Vagina (tissue), 2 donors: ENCODE data around the gene TMX2. TPM values are rescaled to one million over a fixed set of nuclear protein-coding genes. Genes with fewer than 3 reads are reported as not detected.

Source experiments
- DNase-seq, 2 donors: peaks; one replicate each; pipeline ENCODE4 v3.0.0-alpha.2; 2017; ENCODE audit errors: extremely low spot score in 2 of 2
- H3K27ac ChIP-seq: fragments of 200-600 bp; sonication (generic); one replicate; pipeline ENCODE4 v1.5.1; 2019
- H3K27me3 ChIP-seq: fragments of 200-600 bp; sonication (generic); one replicate; pipeline ENCODE4 v1.5.1; 2019
- H3K36me3 ChIP-seq, 2 donors: fragments of 200-600 bp; sonication (generic); one replicate each; pipeline ENCODE4 v1.5.1; 2017 to 2019
- H3K4me1 ChIP-seq: fragments of 200-600 bp; sonication (generic); one replicate; pipeline ENCODE4 v1.5.1; 2019
- H3K4me3 ChIP-seq, 2 donors: fragments of 200-600 bp; sonication (generic); 1 replicate in 1 of 2; 2 replicates in 1 of 2; pipeline ENCODE4 v1.5.1; 2016 to 2019
- H3K9me3 ChIP-seq: fragments of 200-600 bp; sonication (generic); one replicate; pipeline ENCODE4 v1.5.1; 2019
- POLR2A ChIP-seq, 2 donors: fragments of 450-650 bp; IDR thresholded peaks; one replicate each; pipeline ENCODE4 v1.6.1; 2017; ENCODE audit warnings: antibody characterized with exemption in 2 of 2, mild to moderate bottlenecking in 2 of 2, moderate library complexity in 2 of 2
- POLR2AphosphoS5 ChIP-seq, 2 donors: sonication (generic); formaldehyde crosslinking; IDR thresholded peaks; one replicate each; pipeline ENCODE4 v1.9.0; 2017; ENCODE audit warnings: antibody characterized with exemption in 2 of 2, mild to moderate bottlenecking in 2 of 2, low read depth in 1 of 2; ENCODE audit not compliant: insufficient read depth in 1 of 2
- intact Hi-C: fragments of 100-400 bp; cut with DNase I; formaldehyde crosslinking; loops from one replicate; pipeline ENCODE4 v1.15.1; 2023
- total RNA-seq: library from RNA; depleted of rRNA; stranded (reverse); fragments of >200 nt; gene quantifications from one replicate; pipeline ENCODE4 v1.2.3, GENCODE V29; 2016
- TF ChIP-seq, protein P1 (sequence below), 3 experiments: fragments of 450-650 bp in 2 of 3; fragments of 200-600 bp in 1 of 3; sonication (generic) in 1 of 3; IDR thresholded peaks; one replicate each; pipeline ENCODE4 v1.5.1; 2017 to 2019; ENCODE audit warnings: antibody characterized with exemption in 3 of 3, mild to moderate bottlenecking in 2 of 3, moderate library complexity in 2 of 3

The TMX2 gene
- total RNA-seq, 1 donor from 2014 or later: 44.4 TPM

DNA sequence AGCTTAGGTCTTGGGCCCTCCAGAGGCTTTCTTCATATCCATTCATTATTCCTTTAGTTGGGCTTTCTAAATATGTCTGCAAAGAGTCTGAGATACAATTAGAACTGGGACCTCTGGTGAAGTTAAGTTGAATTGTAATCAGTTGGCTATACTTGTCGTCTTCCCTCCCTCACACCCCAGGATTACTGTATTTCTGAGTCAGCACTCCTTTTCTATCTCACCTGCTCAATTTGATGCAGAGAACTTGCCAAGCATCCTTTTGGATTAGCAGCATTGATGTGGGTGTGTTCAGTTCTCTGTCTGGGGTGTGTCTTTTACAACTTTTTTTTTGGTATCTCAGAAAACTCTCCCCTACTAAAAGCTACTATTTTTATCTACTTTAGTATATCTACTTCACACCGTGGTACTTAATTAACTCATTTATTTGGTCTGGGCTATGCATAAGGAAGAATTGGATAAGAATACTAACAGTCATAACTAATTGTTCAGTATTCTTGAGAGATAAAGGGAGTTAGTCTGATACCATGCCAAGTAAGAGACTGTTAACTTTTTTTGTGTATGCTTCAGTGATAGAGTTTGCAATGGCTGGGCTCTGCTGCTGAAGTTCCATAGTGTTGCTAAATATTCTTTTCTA, 64.3 kb downstream of the TMX2 start:
- intact Hi-C loops: no loop called here
- Histone ChIP-seq H3K27me3 (no peaks in the 10 kb centered on the region), H3K4me1 (peaks cover 100% of the 10 kb centered on the region), H3K27ac (peak overlapping the region; percentile 88), H3K4me3 (no peak overlapping the region), H3K36me3 (no peaks in the 10 kb centered on the region), H3K9me3 (no peaks in the 10 kb centered on the region)
- DNase-seq: no peak
- TF ChIP-seq POLR2AphosphoS5 (IDR thresholded peaks at IDR 0.05; ENCODE audit: insufficient read depth in 1 of 2, low read depth in 1 of 2): peak in 1 of 2 donors; percentile 14
- TF ChIP-seq, protein P1, sequence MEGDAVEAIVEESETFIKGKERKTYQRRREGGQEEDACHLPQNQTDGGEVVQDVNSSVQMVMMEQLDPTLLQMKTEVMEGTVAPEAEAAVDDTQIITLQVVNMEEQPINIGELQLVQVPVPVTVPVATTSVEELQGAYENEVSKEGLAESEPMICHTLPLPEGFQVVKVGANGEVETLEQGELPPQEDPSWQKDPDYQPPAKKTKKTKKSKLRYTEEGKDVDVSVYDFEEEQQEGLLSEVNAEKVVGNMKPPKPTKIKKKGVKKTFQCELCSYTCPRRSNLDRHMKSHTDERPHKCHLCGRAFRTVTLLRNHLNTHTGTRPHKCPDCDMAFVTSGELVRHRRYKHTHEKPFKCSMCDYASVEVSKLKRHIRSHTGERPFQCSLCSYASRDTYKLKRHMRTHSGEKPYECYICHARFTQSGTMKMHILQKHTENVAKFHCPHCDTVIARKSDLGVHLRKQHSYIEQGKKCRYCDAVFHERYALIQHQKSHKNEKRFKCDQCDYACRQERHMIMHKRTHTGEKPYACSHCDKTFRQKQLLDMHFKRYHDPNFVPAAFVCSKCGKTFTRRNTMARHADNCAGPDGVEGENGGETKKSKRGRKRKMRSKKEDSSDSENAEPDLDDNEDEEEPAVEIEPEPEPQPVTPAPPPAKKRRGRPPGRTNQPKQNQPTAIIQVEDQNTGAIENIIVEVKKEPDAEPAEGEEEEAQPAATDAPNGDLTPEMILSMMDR (IDR thresholded peaks at IDR 0.05): no peak

DNA sequence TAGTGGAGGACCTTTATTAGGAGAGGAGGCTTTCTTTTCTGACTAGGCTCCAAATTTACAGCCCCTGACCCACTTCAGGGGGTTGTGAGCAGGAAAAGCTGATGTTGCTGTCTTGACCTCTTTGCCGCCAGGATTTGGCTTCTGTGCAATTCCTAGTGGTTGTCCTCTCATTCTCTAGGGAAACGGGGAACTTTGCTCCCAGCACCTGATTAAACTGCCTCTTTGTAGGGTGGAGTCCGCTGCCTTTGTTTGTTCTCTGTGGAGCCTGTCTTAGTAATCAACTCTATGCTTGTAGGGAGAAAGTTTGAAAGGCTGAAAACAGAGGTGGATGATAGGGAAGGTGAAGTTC, 65.5 kb downstream of the TMX2 start:
- peak overlapping the region; percentile 88 for H3K27ac ChIP-seq
- H3K27me3 ChIP-seq: no peaks in the 10 kb centered on the region
- TF ChIP-seq POLR2A (IDR thresholded peaks at IDR 0.05): no peak
- no peak for TF ChIP-seq POLR2AphosphoS5 (IDR thresholded peaks at IDR 0.05; ENCODE audit: insufficient read depth in 1 of 2, low read depth in 1 of 2)
- TF ChIP-seq, protein P1 (IDR thresholded peaks at IDR 0.05): no peak
- H3K4me3 ChIP-seq: peak overlapping the region; percentile 11 to 21
- no peak for DNase-seq
- H3K36me3 ChIP-seq: no peaks in the 10 kb centered on the region
- H3K9me3 ChIP-seq: no peaks in the 10 kb centered on the region
- H3K4me1 ChIP-seq: peaks cover 99% of the 10 kb centered on the region
- intact Hi-C loops: no loop called here

DNA sequence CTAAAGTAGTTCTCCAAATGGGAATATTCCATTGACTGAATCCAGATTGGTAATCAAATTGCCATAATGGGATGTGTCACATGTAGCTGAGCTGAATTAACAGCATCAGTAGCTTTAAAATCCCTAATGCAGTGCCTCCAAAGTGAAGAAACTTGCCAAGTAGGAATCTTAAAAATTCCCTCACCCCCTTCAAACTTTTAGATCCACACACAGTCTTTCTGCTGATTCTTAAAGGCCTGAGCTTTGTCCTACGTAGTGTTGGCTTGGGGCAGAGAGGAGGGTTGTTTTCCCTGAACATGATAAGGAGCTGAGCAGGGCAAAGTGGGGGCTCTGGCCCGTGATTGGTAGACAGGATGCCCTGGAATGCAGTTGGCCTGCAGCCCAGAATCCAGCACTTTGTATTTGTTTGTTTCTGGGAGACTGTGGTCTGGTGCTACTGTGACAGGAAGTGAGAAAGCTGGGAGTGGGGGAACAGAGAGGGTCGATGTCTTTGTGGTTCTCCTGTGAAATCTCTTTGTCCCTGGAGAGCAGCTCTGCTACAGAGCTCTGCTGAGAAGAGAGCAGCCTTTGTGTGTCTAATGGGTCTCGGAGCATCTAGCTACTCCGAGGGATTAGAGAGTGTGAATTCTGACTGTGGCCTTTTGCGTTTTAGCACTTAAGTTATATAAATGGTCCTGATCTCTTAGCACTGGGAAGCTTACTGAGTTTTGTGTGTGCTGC, 66.1 kb downstream of the TMX2 start:
- Histone ChIP-seq H3K27me3 (no peaks in the 10 kb centered on the region), H3K4me3 (peak overlapping the region; percentile 11 to 21), H3K4me1 (peaks cover 97% of the 10 kb centered on the region), H3K9me3 (no peaks in the 10 kb centered on the region), H3K36me3 (no peaks in the 10 kb centered on the region), H3K27ac (peak overlapping the region; percentile 88)
- intact Hi-C loops: no loop called here
- TF ChIP-seq POLR2A (IDR thresholded peaks at IDR 0.05) (no peak), POLR2AphosphoS5 (IDR thresholded peaks at IDR 0.05; ENCODE audit: insufficient read depth in 1 of 2, low read depth in 1 of 2) (peak in 1 of 2 donors; percentile 60)
- peak in 1 of 2 donors; percentile 90 for DNase-seq

DNA sequence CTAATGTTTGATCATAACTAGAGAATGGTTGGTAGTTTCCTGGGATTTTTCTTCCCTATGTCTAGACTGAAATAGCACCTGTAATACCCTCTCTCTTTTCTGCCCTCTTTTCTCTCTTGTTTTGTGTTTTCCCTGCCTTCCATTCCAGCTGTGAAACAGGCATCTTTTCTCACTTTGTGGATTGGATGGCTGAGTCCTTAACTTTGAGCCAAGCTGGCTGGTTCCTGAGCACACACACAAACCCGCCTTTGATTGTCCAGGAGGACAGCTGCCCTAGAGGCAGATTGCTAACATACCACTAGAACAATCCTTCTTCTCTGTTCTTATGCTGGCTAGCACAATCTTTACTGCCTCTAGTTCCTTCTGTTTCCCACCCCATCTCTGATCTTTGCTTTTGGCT, 66.9 kb downstream of the TMX2 start:
- peak overlapping the region; percentile 11 to 21 for H3K4me3 ChIP-seq
- DNase-seq: no peak
- H3K27ac ChIP-seq: peak overlapping the region; percentile 88
- H3K36me3 ChIP-seq: no peaks in the 10 kb centered on the region
- no peaks in the 10 kb centered on the region for H3K9me3 ChIP-seq
- intact Hi-C loops: no loop called here
- no peaks in the 10 kb centered on the region for H3K27me3 ChIP-seq
- TF ChIP-seq POLR2A (IDR thresholded peaks at IDR 0.05) (no peak), POLR2AphosphoS5 (IDR thresholded peaks at IDR 0.05; ENCODE audit: insufficient read depth in 1 of 2, low read depth in 1 of 2) (no peak)
- TF ChIP-seq, protein P1 (IDR thresholded peaks at IDR 0.05): no peak
- peaks cover 97% of the 10 kb centered on the region for H3K4me1 ChIP-seq

DNA sequence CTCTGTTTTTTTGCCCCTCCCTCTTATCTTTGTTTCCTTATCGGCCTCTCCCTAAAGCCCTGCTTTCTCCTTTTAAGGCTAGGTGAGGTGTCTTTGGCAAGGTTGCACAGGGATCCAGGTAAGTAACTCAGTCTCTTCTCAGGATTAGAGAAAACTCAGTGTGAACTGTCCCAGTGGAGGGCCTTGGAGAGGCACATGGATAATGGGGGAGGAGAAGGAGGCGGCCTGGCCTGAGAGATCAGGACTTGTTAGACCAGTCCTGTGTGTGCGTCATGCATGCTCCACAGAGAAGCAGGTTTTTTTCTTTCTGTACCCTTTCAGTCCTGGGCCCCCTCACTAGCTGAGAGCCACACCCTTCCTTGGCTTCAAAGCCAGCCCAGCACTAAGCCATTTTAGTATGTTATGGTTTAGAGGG, 69.1 kb downstream of the TMX2 start:
- Histone ChIP-seq H3K4me3 (no peak overlapping the region), H3K4me1 (peaks cover 96% of the 10 kb centered on the region)
- no peak for DNase-seq

More for the DNA sequence above, 69.1 kb downstream of the TMX2 start:
- intact Hi-C loops: no loop called here
- H3K9me3 ChIP-seq: no peaks in the 10 kb centered on the region
- no peaks in the 10 kb centered on the region for H3K36me3 ChIP-seq
- peak overlapping the region; percentile 88 for H3K27ac ChIP-seq
- TF ChIP-seq POLR2A (IDR thresholded peaks at IDR 0.05): no peak
- TF ChIP-seq, protein P1 (IDR thresholded peaks at IDR 0.05): no peak
- peak in 1 of 2 donors; percentile 54 for TF ChIP-seq POLR2AphosphoS5 (IDR thresholded peaks at IDR 0.05; ENCODE audit: insufficient read depth in 1 of 2, low read depth in 1 of 2)
- H3K27me3 ChIP-seq: no peaks in the 10 kb centered on the region
